GM18517 (cell line): ENCODE results near the gene VWA8.
"Not testable (repeated sequence)": the region's sequence is repeated elsewhere in the genome, so short reads cannot be mapped to it uniquely, and the experiment has no call there.

Experiments
- ATAC-seq: cut with Tn5 transposase; IDR thresholded peaks from one replicate; pipeline ENCODE4 v1.9.1; 2021; ENCODE audit warnings: mild to moderate bottlenecking, moderate library complexity; ENCODE audit not compliant: unreplicated experiment

VWA8 gene

DNA sequence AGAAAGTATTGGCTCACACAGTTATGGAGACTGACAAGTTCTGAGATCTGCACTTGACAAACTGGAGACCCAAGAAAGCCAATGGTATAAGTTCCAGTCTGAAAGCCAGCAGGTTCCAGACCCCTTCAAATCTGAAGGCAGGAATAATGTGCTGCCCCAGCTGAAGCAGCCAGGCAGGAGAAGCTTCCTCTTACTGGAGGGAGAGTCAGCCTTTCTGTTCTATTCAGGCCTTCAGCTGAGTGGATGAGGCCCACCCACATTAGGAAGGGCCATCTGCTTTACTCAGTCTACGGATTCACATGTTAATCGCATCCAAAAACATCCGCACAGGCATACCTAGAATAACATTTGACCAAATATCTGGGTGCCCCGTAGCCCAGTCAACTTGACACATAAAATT lies 8.2 kb upstream of the VWA8 start:
- ATAC-seq = no peak

DNA sequence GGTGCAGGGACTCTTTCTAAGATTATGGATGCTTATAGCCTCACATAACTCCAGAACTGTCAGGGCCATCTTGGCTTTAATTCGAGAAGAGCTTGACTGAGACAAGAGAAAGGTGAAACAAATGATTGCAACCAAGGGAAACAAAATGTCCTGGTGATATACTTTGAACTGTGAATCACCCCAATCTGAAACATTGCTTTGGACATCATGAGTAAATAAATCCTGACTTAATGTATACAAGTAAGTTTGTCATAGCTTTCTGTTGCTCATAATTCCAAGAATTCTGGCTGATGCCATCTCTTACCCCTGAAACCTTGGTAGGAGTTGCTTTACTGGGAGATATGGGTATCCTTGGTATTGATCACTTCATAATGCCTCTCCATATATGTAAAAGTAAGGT lies 5.8 kb upstream of the VWA8 start:
- ATAC-seq = no peak

GRCh38 chr13:41962994-41963393 lies 2.1 kb upstream of the VWA8 start:
- no peak for ATAC-seq

DNA sequence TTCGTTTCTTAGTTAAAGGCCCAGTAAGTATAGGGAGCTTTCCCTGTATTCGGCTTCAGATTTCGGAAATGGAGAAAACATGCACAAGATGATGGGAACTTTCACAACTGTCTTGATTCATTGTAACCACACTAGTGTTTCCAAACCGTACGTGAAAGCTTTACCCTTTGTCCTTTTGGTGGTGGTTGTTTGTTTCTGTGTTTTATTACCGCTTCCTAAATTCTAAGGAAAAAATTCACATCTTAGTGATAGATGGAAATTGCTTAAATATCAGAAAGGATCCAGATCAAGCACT lies 504 bp upstream of the VWA8 start:
- ATAC-seq = no peak

GRCh38 chr13:41960211-41960636 lies 685 bp downstream of the VWA8 start:
- ATAC-seq = no peak

DNA sequence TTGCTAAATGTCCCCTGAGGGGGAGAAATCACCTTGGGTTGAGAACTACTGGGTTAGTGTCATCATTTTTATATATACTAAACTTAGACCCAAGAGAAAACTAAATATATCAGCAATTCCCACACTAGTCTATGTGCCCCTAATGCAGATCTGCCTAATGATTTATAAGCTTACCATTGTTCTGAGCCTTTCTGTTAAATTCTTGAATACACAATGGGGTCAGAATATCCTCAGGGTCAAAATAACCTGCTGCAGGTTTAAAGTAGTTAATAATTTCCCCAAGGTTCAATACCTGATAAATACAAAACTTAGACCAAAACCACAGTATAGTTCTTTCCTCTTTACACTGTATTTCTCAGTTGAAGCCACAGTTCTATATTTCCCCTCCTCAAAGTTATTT lies 4.6 kb downstream of the VWA8 start:
- no peak for ATAC-seq

GRCh38 chr13:41955605-41956004 lies 5.3 kb downstream of the VWA8 start:
- no peak for ATAC-seq

DNA sequence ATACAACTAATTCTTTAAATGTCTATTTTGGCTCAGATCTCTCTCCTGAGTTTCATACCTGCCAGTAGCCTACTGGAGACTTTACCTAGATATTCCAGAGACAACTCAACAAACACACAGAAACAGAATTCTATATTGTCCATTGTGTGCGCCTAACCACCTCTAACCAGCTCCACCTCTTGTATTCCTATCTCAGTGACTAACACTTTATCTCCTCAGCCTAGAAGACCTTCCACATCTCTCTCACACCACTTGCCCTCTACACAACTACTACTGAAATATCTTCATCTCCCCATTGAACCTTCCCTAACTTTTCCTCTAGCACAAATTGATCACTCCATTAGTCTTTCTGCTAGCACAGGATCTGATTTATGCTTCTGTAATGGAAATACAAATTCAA lies 6.7 kb downstream of the VWA8 start:
- ATAC-seq = no peak

GRCh38 chr13:41952749-41953148 lies 8.2 kb downstream of the VWA8 start:
- ATAC-seq = no peak

- ATAC-seq = not testable (repeated sequence)
Observed at GRCh38 chr13:41949104-41949503, 11.8 kb downstream of the VWA8 start.

DNA sequence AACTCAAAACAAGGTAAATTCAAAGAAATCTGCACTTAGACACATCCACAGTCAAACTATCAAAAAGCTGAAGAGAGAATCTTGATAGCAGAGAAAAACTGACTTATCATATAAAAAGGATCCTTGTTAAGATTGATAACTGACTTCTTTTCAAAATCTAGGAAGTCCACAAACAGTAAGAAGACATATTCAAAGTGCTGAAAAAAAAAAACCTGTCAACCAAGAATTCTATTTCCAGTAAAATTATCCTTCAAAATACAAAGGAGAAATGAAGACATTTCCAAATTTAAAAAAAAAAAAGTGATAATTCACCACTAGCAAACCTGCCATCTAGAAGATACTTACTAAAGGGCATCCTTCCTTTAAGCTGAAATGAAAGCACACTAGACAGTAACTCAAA lies 15.0 kb downstream of the VWA8 start:
- ATAC-seq = no peak

DNA sequence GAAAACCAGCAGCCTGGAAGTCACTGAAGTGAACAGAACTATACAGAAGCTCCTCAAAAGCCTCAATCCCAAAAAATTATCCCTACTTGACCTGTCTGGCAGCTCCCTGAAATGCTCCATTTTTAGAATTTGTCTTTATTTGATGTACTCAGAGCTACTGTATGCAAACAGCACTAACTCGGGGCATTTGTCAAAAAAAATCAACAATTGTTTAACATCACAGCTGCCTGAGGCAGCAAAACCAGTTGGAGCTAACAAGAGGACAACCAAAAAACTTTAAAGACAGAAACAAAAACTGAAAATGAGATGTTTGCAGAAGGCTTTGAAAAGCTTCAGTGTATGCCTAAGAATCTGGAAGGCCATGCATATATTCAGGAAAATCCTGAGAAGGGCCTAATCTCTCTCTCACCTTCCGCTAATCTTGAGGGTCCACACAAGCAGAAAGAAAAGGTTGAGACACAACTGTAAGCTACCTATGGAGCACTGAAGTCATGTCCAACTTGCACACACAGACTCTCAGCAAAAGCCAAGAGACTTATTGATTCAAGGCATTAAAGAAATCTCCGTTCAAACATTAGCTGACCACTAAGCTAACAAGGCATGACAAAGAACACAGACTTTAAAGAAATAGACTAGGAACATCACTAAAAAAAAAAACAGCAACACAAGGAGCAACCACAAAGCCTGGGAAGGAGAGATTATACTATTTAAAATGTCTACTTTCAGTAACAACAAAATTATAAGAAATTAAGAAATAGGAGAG lies 16.1 kb downstream of the VWA8 start:
- no peak for ATAC-seq

DNA sequence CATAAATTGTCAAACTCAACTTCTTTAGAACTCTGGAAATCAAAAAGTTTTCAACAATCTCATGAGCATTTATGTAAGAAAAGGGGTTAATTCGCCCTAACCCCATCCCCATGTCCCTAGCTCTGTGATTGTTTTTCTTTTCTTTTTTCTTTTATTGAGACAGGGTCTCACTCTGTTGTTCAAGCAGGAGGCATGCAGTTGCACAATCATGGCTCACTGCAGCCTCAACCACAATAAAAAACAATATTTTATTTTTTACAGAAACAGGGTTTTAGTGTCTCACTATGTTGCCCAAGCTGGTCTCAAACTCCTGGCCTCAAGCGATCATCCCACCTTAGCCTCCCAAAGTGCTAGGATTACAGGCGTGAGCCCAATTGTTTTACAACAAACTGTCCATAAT lies 16.7 kb downstream of the VWA8 start:
- no peak for ATAC-seq

GRCh38 chr13:41942462-41943094 lies 18.3 kb downstream of the VWA8 start:
- no peak for ATAC-seq

DNA sequence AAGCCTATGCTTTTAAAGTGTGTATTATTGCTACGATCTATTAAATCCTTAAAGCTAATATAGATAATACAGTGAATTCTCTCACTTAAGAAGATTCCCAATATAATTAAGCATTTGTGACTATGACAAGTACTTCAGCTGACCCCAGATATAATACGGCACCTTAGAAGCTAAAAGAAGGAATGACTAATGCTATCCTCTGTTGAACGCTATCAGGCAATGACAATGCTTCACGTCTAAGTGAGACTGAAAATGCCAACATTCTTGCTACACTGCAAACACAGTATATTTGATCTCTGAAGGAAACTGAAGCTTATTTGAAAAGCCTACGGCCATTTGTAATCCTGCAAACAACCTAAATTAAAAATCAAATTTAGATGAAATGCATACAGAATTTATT lies 19.7 kb downstream of the VWA8 start:
- no peak for ATAC-seq

DNA sequence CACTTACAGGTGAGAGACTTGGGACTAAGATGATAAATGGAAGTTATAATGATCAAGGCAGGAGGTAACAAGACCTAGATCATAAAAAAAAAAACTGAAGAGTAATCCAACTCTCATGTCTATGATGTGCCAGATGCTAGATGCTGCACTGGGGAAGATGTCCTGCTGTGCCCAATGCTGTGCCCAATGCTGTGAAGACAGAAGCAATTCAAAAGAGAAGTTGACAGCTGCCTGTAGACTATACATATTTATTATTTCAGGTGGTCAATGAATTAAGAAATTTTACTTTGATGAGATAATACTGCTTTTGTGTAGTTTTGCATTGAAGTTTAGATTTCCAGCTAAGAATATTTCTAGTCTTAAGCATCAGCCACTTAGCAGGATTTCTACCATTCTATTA lies 21.5 kb downstream of the VWA8 start:
- no peak for ATAC-seq

GRCh38 chr13:41938918-41939317 lies 22.0 kb downstream of the VWA8 start:
- no peak for ATAC-seq

- no peak for ATAC-seq
Observed at GRCh38 chr13:41937388-41937787, 23.5 kb downstream of the VWA8 start.

- ATAC-seq = no peak
Observed at GRCh38 chr13:41935501-41935900, 25.4 kb downstream of the VWA8 start.

- ATAC-seq = no peak
Observed at GRCh38 chr13:41934994-41935393, 25.9 kb downstream of the VWA8 start.

DNA sequence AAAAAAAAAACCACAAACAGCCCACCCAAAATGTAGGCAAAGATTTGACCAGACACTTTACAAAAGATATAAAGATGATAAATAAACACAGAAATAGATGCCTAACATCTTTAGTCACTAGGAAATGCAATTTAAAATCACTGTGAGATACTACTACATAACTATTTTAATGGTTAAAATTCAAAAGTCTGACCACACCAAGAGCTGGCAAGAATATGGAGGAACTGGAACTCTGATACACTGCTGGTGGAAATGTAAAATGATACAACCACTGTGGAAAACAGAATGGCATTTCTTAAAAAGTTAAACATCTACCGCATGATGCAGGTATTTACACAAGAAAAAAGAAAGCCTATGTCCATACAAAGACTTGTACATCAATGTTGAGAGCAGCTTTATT lies 26.8 kb downstream of the VWA8 start:
- ATAC-seq = no peak

DNA sequence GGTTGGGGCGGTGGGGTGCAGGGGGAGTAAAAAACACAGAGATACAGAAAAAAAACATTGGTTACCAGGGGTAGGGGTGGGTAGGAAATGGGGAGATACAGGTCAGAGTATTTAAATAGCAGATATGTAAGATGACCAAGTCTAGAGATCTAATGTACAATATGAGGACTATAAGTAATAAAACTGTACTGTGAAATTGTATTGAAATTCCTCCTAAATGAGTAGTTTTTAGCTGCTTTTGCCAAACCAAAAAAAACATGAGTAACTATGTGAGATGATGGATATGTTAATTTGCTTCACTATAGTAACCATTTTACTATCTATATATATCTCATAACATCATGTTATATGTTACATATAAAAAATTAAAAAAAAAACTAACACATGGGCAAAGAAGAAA lies 29.6 kb downstream of the VWA8 start:
- no peak for ATAC-seq

DNA sequence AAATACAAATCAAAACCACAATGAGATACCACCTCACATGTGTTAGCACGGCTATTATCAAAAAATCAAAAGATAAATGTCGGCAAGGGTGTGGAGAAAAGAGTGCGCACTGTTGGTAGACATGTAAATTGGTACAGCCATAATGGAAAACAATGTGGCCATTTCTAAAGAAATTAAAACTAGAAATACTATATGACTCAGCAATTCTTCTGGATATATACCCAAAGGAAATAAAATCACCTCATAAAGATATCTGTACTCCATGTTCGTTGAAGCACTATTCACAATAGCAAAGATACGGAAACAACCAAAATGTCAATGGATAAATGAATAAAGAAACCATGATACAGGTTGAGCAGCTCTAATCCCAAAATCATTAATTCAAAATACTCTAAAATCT lies 30.8 kb downstream of the VWA8 start:
- no peak for ATAC-seq
